ENCODE data around the gene KDM2A.

KDM2A gene

DNA sequence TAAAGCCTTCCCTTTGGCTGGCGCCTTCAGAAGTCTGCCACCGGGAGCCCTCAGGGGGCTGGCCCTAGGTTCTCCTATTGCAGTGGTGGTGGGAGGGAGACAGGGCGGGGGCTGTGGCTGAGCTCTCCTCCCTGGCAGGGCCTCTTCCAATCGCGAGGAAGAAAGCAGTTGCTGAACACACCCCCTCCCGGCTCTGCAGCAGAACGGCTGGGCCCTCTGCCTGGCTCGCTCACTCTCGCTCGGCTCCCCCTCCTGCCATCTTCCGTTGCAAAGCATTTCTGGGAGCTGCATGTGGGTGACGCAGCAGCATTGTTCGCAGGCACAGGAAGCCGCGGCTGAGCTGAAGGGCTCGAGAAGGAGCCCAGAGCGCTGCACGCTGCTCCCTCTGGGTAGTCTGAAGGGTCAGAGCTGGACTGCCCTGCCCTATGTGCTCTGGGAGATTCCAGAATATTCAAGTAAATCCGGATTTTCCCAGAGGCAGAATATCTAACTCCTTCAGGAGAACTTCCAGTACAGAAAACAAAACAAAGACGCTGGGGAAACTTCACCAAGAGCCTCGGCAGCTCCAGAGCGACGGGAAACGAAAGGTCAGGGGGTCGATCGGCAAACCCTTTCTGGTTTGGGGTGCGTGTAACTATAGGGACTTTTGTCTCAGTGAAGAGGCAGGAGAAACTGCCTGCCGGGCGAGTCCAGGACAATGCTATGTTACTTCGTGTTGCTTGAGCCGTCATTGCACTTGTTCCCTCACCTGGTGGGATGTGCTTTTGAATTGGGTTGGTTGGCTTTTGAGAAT is 120.9 kb downstream of the KDM2A start:
- DNase-seq = peak; percentile 93

- DNase-seq = peak; percentile 87
These were observed 121.7 kb downstream of the KDM2A start for GRCh38 chr11:67240576-67241389.

DNA sequence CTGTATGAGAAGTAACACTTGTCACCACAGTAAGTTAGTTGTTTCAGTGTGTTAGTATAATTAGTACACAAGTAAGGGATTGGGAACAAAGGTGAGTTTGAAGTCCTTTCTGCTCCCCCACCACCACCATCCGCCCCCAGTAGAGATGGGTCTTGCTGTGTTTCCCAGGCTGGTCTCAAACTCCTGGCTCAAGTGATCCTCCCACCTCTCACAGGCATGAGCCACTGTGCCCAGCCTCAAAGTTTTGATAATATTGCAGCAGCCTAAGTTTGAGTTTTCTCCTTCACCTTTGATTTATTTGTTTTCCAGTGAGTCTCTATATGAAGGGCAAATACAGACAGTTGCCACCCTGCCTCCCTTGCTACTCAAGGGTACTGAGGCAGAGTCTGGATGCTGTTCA is 123.5 kb downstream of the KDM2A start:
- no peak for DNase-seq

DNA sequence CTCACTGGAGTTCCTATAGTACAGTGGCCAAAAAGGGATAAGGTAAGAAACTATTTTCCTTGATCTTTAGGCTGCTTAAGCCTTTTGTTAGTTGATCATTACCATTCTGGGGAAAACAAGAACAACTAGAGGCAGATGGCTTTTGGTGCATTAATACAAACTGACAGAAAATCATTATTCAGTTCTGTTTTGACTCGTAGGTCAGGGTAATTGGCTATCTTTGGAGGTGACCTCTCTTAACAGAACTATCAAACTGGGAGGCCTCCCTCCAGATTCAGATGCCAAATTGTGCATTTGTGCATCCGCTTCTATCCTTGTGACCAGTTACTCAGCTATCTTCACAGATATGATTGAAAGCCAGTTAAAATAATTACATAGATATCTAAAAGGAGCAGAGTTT is 124.0 kb downstream of the KDM2A start:
- no peak for DNase-seq

DNA sequence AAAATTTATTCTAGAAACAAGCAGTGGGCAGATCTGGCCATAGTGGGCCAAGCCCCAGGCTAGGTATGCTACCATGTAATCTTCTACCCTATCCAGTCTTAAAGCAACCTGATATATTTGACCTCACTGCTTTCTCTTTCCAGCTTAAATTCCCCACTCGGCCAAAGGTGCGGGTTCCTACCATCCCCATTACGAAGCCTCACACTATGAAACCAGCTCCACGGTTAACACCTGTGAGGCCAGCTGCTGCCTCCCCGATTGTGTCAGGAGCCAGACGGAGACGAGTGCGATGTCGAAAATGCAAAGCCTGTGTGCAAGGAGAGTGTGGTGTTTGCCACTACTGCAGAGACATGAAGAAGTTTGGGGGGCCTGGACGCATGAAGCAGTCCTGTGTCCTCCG is 126.0 kb downstream of the KDM2A start:
- no peak for DNase-seq

DNA sequence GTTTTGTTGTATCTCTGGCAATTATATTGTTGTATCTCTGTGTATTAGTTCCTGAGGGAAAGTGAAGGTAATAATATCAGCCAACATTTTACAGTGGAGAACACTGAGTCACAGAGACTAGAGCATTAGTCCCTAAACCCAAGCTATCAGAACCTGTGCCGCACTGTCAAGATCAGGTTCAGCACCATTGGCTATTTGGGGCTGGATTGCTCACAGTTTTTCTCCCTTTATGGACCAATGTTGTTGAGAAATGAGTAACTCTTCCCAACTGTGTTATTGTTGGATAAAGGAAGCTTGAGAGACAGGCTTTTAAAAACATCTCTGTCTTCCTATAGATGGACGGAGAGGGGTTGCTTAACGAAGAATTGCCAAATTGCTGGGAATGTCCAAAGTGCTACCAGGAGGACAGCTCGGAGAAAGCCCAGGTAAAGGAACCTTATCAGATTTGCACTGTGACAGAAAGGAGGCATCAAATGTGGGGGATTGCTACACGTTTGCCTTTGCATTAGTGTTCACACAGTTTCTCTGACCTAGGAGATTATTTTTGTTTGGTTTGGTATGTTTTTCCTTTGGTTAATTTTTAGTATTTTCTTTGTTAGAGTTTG is 129.0 kb downstream of the KDM2A start:
- no peak for DNase-seq

GRCh38 chr11:67248653-67249052 is 129.6 kb downstream of the KDM2A start:
- DNase-seq = no peak

DNA sequence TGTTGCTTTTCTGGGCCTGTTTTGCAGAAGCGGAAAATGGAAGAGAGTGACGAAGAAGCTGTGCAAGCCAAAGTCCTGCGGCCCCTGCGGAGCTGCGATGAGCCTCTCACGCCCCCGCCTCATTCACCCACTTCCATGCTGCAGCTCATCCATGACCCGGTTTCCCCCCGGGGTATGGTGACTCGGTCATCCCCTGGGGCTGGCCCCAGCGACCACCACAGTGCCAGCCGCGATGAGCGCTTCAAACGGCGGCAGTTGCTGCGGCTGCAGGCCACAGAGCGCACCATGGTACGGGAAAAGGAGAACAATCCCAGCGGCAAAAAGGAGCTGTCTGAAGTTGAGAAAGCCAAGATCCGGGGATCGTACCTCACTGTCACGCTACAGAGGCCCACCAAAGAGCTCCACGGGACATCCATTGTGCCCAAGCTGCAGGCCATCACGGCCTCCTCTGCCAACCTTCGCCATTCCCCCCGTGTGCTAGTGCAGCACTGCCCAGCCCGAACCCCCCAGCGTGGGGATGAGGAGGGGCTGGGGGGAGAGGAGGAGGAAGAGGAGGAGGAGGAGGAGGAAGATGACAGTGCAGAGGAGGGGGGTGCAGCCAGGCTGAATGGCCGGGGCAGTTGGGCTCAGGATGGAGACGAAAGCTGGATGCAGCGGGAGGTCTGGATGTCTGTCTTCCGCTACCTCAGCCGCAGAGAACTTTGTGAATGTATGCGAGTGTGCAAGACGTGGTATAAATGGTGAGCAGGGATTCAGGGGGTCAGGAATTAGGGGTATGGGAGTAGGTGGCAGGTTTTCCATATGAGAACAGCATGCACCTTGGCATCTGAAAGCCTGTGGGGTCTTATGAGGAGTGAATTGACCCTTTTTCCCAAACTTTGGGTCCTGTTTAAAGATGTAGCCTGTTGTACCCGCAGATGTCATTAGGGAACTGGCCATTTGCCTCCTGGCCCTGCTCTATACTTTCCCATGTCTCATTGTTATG is 131.3 kb downstream of the KDM2A start:
- no peak for DNase-seq

GRCh38 chr11:67251841-67252240 is 132.8 kb downstream of the KDM2A start:
- DNase-seq = no peak

- no peak for DNase-seq
These were observed 133.8 kb downstream of the KDM2A start for GRCh38 chr11:67252831-67253239.

GRCh38 chr11:67253872-67254624 is 135.0 kb downstream of the KDM2A start:
- no peak for DNase-seq

GRCh38 chr11:67254798-67255197 is 135.7 kb downstream of the KDM2A start:
- no peak for DNase-seq

GRCh38 chr11:67255353-67255752 is 136.3 kb downstream of the KDM2A start:
- no peak for DNase-seq

DNA sequence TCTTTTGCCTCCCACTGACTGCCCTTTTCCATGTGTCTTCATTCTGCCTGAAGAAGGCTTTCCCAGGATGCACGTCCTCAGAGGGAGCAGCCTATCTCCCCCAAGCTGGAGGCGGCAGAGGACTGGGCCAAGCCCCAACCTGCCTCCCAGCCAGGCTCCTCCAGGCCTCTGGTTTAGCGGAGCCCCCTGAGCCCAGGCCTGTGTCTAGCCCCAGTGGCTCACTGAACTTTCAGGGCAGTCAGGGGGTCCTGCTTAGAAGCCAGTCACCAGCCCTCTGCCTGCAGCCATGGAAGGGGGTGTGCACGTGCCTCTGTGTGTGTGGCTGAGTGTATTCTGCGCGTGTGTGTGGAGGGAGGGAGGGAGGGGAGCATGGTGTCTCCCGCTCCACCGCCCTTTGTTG is 136.8 kb downstream of the KDM2A start:
- DNase-seq = no peak

- no peak for DNase-seq
These were observed 137.5 kb downstream of the KDM2A start for GRCh38 chr11:67256477-67257135.

DNA sequence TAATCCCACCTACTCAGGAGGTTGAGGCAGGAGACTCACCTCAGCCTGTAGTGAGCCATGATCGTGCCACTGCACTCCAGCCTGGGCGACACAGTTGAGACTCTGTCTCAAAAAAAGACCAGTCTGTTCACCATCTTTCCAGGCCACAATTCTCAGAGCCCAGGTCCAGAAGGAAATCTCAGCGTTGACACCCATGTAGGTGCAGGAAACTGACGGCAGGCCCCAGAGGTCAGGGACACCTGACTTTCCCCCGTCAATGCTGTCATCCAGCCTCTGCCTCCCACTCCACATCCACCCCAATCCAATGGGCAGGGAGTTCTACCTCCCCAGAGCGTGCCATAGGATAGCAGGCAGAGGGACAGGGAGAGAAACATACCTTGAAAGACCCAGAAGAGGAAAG is 141.3 kb downstream of the KDM2A start:
- no peak for DNase-seq

- peak; percentile 86 for DNase-seq
These were observed 142.0 kb downstream of the KDM2A start for GRCh38 chr11:67260885-67261639.

- DNase-seq = no peak
These were observed 142.5 kb downstream of the KDM2A start for GRCh38 chr11:67261640-67261945.

DNA sequence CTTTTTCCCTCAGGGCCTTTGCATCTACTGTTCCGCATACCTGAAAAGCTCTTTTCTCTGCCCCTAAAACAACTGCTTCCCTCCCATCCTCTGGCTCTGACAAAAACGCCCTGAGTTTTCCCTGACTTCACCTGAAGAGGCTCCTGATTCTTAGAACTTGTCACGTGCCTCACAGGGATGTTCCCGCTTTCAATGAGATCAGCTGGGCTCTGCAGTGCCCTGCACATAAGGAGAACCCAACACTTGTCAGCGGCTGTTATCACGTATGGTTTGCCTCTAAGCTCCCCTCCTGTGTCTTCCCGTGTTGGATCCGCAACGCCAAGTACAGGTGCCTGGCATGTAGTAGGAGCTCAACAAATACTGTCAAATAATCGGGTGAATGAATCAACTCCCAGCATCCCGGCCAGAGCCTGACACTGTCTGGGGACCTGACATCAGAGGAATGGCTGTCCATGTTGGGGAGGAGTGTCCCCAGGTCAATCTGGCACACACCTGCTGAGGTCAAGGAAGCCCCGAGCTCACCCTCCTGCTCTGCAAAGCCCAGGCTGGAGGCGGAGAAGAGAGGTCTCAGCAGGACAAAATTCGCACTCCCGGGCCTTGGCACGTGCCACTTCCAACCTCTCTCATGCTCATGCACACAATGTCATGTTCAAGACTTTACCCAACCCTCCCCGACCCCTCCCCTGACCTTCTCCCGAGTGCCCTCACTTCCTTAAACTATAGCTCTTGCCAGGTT is 143.1 kb downstream of the KDM2A start:
- no peak for DNase-seq

Data from activated CD8-positive, alpha-beta memory T cell treated with anti-CD3 and anti-CD28 coated beads, Interleukin-2, amount 50 U/mL, for 48 hours (primary cell).